CMK (cell line): Measurements from ENCODE around the gene ZNF587B.
"Not testable (repeated sequence)": the region's sequence is repeated elsewhere in the genome, so short reads cannot be mapped to it uniquely, and the experiment has no call there.

Experiments used
- DNase-seq: peaks from one replicate; pipeline ENCODE4 v3.0.0-alpha.2; 2010; ENCODE audit warnings: low read depth

ZNF587B gene

DNA sequence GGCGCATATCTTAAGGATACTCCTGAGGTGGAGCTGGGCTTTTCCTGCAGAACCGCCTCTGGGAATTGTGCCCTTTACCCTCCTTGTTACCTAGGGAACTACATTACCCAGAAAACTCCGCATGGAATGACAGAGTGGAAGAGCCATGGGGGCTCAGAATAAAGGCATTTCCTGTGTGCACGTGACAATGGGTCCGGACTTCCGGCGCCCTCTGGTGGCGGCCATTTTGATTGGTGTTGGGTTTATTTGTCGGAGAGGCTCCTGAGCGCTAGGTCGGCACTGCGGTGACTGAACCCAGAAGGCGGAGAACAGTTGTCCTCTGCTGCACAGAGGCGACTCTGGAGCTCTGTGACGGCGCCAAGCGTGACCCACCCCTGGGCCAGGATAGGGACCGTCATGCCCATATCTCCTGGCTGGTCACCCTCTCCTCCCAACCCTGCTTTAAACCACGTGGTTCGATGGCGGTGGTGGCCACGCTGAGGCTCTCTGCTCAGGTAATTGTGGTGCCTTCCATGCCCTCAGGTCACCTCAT, at the start of gene ZNF587B:
TSS of gene ZNF587B (plus strand) at position 229 of the 532 bp plus-strand sequence. CDS start at position 459, 230 bp downstream.
- DNase-seq, result no peak

GRCh38 chr19:57786286-57786685, 43.8 kb upstream of the ZNF587B start:
- DNase-seq, result no peak

DNA sequence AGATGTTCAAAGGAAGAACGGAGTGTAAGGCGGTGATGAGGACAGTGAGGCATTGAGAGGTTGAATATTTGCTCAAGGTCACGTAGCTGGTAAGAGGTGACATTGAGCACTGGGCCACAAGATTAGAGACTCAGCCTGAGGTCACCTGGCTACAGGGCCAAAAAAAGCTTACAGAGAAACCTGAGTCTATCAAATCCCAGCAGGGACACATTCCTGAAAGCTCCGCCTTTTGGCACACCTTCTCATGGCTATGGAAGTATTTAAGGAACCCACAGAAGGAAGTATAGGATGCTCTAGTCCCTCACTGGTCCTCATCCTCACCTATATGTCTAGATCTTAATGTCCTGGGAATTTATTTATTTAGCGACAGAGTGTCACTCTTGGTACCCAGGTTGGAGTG, 43.2 kb upstream of the ZNF587B start:
- DNase-seq, result no peak

DNA sequence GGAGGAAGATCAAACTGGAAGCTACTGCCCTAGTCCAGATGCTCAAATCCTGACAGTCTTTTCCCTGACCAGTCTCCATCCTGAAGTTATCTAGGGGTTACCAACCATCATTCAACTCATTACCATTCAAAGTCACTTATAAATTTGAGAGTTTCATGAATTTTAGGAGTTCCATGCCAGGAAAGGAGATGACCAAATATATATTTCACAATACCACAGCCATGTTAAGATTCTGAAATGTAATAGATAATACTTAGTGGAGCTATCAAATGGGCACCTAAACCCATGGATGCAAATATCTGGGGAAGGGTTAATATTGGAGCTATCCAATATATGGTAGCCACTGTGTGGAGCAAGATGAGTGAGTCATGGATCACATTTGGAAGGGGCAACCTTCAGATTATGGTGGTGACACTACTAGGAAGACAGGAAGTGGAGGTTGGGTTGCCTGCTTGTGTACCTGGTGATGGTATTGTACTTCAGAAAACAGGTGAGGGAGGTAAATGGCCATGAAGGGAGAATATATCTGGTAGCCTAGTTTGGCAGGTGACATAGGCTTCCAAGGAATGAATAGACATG, 41.9 kb upstream of the ZNF587B start:
- DNase-seq, result no peak

- DNase-seq, result no peak
These were observed 40.8 kb upstream of the ZNF587B start for GRCh38 chr19:57789288-57789687.

GRCh38 chr19:57796580-57796979, 33.5 kb upstream of the ZNF587B start:
- not testable (repeated sequence) for DNase-seq

DNA sequence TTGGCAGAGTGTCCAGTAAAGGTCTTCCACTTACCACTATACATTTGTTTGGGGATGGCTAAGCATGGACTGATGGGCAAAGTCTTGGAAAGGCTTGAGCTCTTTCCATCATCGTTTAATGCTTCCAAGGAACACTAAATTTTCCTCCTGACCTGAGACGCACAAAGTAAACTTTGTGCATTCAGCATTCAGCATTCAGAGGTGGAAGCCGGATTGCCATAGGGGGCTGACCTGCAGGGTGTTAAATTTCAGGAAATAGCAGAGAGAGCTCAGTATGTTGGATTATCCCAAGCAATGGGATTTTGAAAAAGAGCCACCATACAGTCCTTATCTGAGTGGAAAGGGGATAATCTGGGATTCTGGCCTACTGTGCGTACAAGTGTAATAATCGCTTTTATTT, 29.4 kb upstream of the ZNF587B start:
- DNase-seq, result no peak

DNA sequence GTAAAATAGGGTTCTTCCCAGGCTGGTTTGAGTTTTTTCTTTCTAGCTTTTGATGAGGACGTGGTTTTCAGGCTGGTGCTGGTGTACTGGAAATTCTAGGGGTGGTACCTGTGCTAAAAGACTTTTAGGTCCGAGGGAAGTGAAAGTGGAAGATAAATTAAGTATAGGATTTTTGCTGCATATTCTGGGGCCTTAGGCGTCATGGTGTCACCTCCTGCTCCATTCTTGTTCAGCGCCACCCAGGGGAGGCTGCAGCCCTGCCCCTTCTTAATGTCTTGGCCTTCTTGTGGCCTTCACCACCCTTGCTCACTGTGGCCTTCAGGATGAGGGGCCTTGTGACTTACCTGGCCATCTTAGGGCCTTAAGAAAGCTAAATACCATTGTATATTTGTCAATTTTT, 27.8 kb upstream of the ZNF587B start:
- no peak for DNase-seq

GRCh38 chr19:57803265-57803593, 26.9 kb upstream of the ZNF587B start:
- DNase-seq, result no peak

- DNase-seq, result no peak
These were observed 26.3 kb upstream of the ZNF587B start for GRCh38 chr19:57803594-57804325.

DNA sequence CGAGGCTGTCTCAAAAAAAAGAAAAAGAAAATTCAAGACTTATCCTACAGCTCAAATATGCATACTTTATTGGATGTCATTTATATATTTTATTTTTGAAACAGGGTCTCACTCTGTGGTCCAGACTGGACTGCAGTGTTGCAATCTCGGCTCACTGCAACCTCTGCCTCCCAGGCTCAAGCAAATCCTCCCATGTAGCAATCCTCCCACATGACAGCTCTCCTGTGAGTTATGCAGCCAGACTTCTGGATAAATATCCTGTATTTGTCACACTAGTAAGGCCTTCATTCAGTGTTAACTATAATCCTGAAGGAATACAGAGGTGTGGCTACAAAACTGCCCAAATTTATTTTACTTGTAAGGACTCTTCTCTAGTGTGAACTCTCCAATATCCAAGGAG, 22.6 kb upstream of the ZNF587B start:
- no peak for DNase-seq

- not testable (repeated sequence) for DNase-seq
These were observed 19.4 kb upstream of the ZNF587B start for GRCh38 chr19:57810410-57811295.

- no peak for DNase-seq
These were observed 17.9 kb upstream of the ZNF587B start for GRCh38 chr19:57812226-57812625.

- DNase-seq, result not testable (repeated sequence)
These were observed 16.9 kb upstream of the ZNF587B start for GRCh38 chr19:57812975-57813820.

GRCh38 chr19:57813919-57814504, 16.1 kb upstream of the ZNF587B start:
- DNase-seq, result no peak

- DNase-seq, result peak; percentile 92
These were observed 15.4 kb upstream of the ZNF587B start, which contains the start of gene ZNF552 for GRCh38 chr19:57814505-57815246. Gene ZNF552, minus strand, starts transcription at chr19:57814913. Its CDS starts 170 bp downstream, at chr19:57814743.

DNA sequence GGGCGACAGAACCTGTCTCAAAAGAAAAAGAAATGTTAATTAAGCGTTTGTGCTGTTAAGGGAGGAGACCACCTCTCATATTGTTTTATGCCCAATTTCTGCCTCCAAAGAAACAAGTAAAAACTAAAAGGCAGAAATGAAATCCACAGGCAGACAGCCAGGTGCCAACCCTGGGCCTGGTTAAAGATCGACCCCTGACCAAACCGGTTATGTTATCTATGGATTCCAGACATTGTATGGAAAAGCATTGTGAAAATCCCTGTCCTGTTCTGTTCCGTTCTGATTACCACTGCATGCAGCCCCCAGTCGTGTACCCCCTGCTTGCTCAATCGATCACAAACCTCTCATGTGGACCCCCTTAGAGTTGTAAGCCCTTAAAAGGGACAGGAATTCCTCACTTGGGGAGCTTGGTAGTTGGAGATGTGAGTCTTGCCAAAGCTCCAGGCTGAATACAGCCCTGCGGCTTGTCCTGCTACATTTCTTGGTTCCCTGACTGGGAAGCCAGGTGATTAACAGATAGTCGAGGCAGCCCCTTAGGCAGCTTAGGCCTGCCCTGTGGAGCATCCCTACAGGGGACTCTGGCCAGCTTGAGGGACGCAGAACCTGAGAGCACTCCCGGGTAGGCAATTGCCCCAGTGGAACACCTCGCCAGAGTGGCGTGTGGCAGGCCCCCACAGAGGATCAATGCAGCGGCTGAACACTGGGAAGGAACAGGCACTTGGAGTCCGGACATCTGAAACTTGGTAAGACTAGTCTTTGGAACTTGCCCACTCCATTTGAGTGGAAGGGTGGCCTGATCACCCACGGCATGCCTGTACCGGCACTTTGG, 14.6 kb upstream of the ZNF587B start:
- no peak for DNase-seq

GRCh38 chr19:57816652-57817051, 13.4 kb upstream of the ZNF587B start:
- DNase-seq, result no peak

GRCh38 chr19:57817976-57818375, 12.1 kb upstream of the ZNF587B start:
- DNase-seq, result no peak

DNA sequence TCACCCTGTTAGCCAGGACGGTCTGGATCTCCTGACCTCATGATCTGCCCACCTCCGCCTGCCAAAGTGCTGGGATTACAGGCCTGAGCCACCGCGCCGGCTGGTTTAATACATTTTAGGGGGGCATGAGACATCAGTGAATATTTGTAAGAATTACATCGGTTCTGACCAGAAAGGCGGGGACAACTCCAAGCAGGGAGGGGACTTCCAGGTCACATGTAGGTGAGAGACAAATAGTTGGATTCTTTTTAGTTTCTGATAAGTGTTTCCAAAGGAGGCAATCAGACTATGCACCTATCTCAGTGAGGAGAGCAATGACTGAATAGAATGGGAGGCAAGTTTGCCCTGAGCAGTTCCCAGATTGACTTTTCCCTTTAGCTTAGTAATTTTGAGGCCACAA, 11.7 kb upstream of the ZNF587B start:
- DNase-seq, result no peak
